MCF 10A (cell line): ENCODE measurements around the gene SLC38A7. TPM values are rescaled to one million over a fixed set of nuclear protein-coding genes. Genes with fewer than 3 reads are reported as not detected.

Experiments
- BruUV-seq: library from RNA; stranded (reverse); fragments of 400-500 nt; replicated peaks from 2 replicates; lab custom pipeline; 2021; lab: Mats Ljungman, UMichigan
- CTCF ChIA-PET: fragments of 300-600 bp; sonication (Branson Sonifier 250); formaldehyde crosslinking; extraction: SDS; loops from one replicate; lab custom pipeline; 2021; ENCODE audit warnings: antibody characterized with exemption, inconsistent platforms; lab: Yijun Ruan, JAX
- POLR2A ChIA-PET: fragments of 300-600, 350-650 bp; sonication (Branson Sonifier 250); formaldehyde crosslinking; extraction: SDS; loops from one replicate; lab custom pipeline; 2020; ENCODE audit warnings: antibody characterized with exemption, inconsistent platforms; lab: Yijun Ruan, JAX
- DNase-seq: peaks from one replicate; pipeline ENCODE4 v3.0.0-alpha.2; 2018; ENCODE audit not compliant: unreplicated experiment
- H3K27ac Mint-ChIP-seq: one replicate; pipeline ENCODE4 v1.8.0; 2022; ENCODE audit warnings: mild to moderate bottlenecking, low read depth, mixed read lengths; ENCODE audit not compliant: unreplicated experiment
- H3K27me3 Mint-ChIP-seq: one replicate; pipeline ENCODE4 v1.8.0; 2022; ENCODE audit warnings: mixed read lengths; ENCODE audit not compliant: insufficient read depth, unreplicated experiment
- H3K36me3 Mint-ChIP-seq: one replicate; pipeline ENCODE4 v1.8.0; 2022; ENCODE audit warnings: mild to moderate bottlenecking, moderate library complexity, mixed read lengths; ENCODE audit not compliant: insufficient read depth, unreplicated experiment
- H3K4me1 Mint-ChIP-seq: one replicate; pipeline ENCODE4 v1.8.0; 2022; ENCODE audit warnings: mixed read lengths; ENCODE audit not compliant: insufficient read depth, unreplicated experiment
- H3K4me3 Mint-ChIP-seq: one replicate; pipeline ENCODE4 v1.8.0; 2022; ENCODE audit warnings: mild to moderate bottlenecking, moderate library complexity, mixed read lengths; ENCODE audit not compliant: unreplicated experiment
- H3K9me3 Mint-ChIP-seq: one replicate; pipeline ENCODE4 v1.8.0; 2022; ENCODE audit warnings: mixed read lengths; ENCODE audit not compliant: unreplicated experiment
- CTCF ChIP-seq: fragments of 200-600 bp; IDR thresholded peaks from one replicate; pipeline ENCODE4 v1.8.0; 2022; ENCODE audit warnings: antibody characterized with exemption, mild to moderate bottlenecking; ENCODE audit not compliant: unreplicated experiment
- intact Hi-C: fragments of 100-400 bp; cut with micrococcal nuclease; formaldehyde crosslinking; loops from 2 replicates; pipeline ENCODE4 v1.14.1; 2022
- total RNA-seq: library from RNA; stranded (reverse); gene quantifications from 2 replicates; pipeline ENCODE4 v1.2.3, GENCODE V29; 2022

The SLC38A7 gene
- total RNA-seq, 1 experiment from 2014 or later, result 12.6 TPM

DNA sequence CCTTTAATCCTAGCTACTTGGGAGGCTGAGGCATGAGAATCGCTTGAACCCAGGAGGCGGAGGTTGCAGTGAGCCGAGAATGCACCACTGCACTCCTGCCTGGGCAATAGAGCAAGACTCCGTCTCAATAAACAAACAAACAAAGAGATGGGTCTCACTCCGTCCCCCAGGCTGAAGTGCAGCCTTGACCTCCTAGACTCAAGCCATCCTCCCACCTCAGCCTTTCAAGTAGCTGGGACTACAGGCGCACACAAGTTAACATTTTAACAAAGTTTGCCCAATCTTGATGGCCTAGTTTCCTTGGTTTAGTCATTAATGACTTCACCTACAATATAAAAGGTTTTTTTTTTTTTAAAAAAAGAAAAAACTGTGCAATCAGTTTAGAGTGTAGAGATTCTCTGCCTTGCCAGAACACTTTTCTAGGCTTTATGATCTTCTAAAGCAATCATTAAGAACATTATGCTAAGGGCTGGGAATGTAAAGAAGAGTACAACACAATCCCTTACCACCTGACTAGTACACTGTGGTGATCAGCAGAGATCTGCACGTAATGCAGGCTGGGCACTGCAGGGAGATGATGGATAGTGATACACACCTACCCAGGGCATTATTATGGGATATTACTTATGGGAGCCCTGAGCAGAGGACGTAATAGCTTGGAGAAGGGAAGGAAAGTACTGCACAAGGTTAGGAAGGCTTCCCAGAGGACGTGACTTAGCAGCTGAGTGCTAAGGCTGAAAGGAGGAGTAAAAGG is 42.6 kb upstream of the SLC38A7 start:
- no peak overlapping the region for H3K4me3 Mint-ChIP-seq
- intact Hi-C loops, result no loop called here
- DNase-seq, result no peak
- no peaks in the 10 kb centered on the region for H3K4me1 Mint-ChIP-seq
- no peak overlapping the region for H3K27ac Mint-ChIP-seq
- BruUV-seq, result no TSS peak
- no peaks in the 10 kb centered on the region for H3K9me3 Mint-ChIP-seq
- POLR2A ChIA-PET, result no interaction called here
- H3K36me3 Mint-ChIP-seq, result peaks cover 37% of the 10 kb centered on the region
- TF ChIP-seq CTCF, result no peak
- CTCF ChIA-PET, result interaction anchor here (0.7 to 1.2 kb wide), 3 partner anchors 11 to 16 kb away, joined by 3 to 5 read pairs (median 3); no protein-coding TSS in a partner anchor
- no peaks in the 10 kb centered on the region for H3K27me3 Mint-ChIP-seq

- BruUV-seq, result no TSS peak
- DNase-seq, result no peak
- TF ChIP-seq CTCF, result no peak
- no peak overlapping the region for H3K27ac Mint-ChIP-seq
- no peaks in the 10 kb centered on the region for H3K9me3 Mint-ChIP-seq
- POLR2A ChIA-PET, result interaction anchor here (3.7 kb wide), 1 partner anchor 10 kb away, joined by 12 read pairs; the partner anchor contains the start of gene GOT2
- no peaks in the 10 kb centered on the region for H3K4me1 Mint-ChIP-seq
- no peak overlapping the region for H3K4me3 Mint-ChIP-seq
- peaks cover 62% of the 10 kb centered on the region for H3K36me3 Mint-ChIP-seq
- CTCF ChIA-PET, result interaction anchor here (1.4 to 1.5 kb wide), 2 partner anchors 9 to 11 kb away, joined by 3 to 4 read pairs; no protein-coding TSS in a partner anchor
- H3K27me3 Mint-ChIP-seq, result no peaks in the 10 kb centered on the region
- intact Hi-C loops, result no loop called here
Observed at GRCh38 chr16:58723109-58723508, 38.5 kb upstream of the SLC38A7 start.

DNA sequence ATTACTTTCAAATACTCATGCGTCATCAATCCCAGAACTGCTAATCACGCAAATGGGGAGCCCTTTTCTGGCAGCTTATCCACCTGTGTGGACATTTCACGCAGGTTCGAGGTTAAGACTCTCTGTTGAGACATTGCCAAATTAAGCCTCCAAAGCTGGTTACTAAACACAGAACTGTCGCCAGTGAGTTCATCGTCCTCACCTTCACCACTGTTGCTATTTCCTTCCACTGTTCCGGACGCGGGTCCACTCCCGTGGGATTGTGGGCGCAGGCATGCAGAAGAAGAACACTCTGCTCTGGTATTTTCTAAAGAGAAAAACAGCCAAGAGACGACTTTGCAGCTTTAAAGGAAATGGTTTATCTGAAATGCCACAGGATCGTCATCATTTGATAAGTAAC is 33.4 kb upstream of the SLC38A7 start:
- Mint-ChIP-seq H3K4me1 (no peaks in the 10 kb centered on the region), H3K4me3 (no peak overlapping the region), H3K27me3 (no peaks in the 10 kb centered on the region), H3K27ac (no peak overlapping the region), H3K9me3 (no peaks in the 10 kb centered on the region), H3K36me3 (peaks cover 91% of the 10 kb centered on the region)
- ChIA-PET POLR2A (no interaction called here), CTCF (interaction anchor here (0.7 to 1.5 kb wide), 2 partner anchors 9 to 19 kb away, joined by 3 to 11 read pairs; no protein-coding TSS in a partner anchor)
- no TSS peak for BruUV-seq
- no peak for TF ChIP-seq CTCF
- no peak for DNase-seq
- intact Hi-C loops, result no loop called here

DNA sequence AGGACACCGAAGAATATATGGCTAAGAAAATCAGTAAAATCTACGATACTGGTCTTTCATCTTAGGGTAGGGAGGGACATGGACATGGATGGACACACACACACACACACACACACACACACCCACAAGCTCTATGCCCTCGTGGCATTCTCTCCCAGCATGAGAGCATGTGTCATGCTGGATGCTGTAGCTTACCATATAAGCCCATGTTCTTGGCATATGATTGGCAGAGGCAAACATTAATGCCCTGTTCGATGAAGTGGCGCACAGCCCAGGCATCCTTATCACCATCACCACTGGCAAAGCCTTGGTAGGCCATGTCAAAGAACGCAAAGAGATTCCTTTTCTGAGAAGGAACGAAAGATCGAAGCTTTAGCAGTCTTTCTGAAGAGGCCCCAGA is 31.9 kb upstream of the SLC38A7 start:
- no peak for DNase-seq
- Mint-ChIP-seq H3K4me1 (no peaks in the 10 kb centered on the region), H3K27ac (no peak overlapping the region), H3K4me3 (no peak overlapping the region), H3K9me3 (no peaks in the 10 kb centered on the region), H3K27me3 (no peaks in the 10 kb centered on the region), H3K36me3 (peaks cover 92% of the 10 kb centered on the region)
- no TSS peak for BruUV-seq
- intact Hi-C loops, result no loop called here
- no peak for TF ChIP-seq CTCF
- POLR2A ChIA-PET, result interaction anchor here (0.7 kb wide), 1 partner anchor 15 kb away, joined by 3 read pairs; no protein-coding TSS in a partner anchor
- CTCF ChIA-PET, result no interaction called here
